Right atrium auricular region (tissue), 2 donors: ENCODE results near the gene MTUS2. TPM values are rescaled to one million over a fixed set of nuclear protein-coding genes. Genes with fewer than 3 reads are reported as not detected.

Source experiments
- DNase-seq: peaks from one replicate; pipeline ENCODE4 v3.0.0-alpha.2; 2019; ENCODE audit warnings: low spot score
- H3K27ac ChIP-seq, 2 donors: fragments of 200-600 bp; sonication (generic); 1 replicate in 1 of 2; 2 replicates in 1 of 2; pipeline ENCODE4 v1.5.1; 2016 to 2019
- H3K27me3 ChIP-seq, 2 donors: fragments of 200-600 bp; sonication (generic); one replicate each; pipeline versions ENCODE4 v1.5.1 to v1.6.0; 2017 to 2019
- H3K36me3 ChIP-seq: fragments of 200-600 bp; sonication (generic); one replicate; pipeline ENCODE4 v1.5.1; 2016
- H3K4me1 ChIP-seq, 2 donors: fragments of 200-600 bp; sonication (generic); one replicate each; pipeline versions ENCODE4 v1.5.1 to v1.6.0; 2017 to 2019
- H3K4me3 ChIP-seq, 2 donors: fragments of 200-600 bp; sonication (generic); 1 replicate in 1 of 2; 2 replicates in 1 of 2; pipeline ENCODE4 v1.5.1; 2017 to 2019; ENCODE audit warnings: mild to moderate bottlenecking in 1 of 2, moderate library complexity in 1 of 2
- H3K9me3 ChIP-seq, 2 donors: fragments of 200-600 bp; sonication (generic); one replicate each; pipeline ENCODE4 v1.5.1; 2019
- CTCF ChIP-seq, 2 donors: fragments of 200-600 bp; sonication (generic); IDR thresholded peaks; one replicate each; pipeline ENCODE4 v1.5.1; 2019; ENCODE audit warnings: antibody characterized with exemption in 2 of 2
- total RNA-seq, 2 donors: library from RNA; depleted of rRNA; stranded (reverse); fragments of >200 nt; gene quantifications; one replicate each; pipeline ENCODE4 v1.1.0, GENCODE V29; 2016

The MTUS2 gene
- total RNA-seq, 2 donors from 2014 or later, result 34.6 to 142 TPM

GRCh38 chr13:29175250-29175873, 355.2 kb downstream of the MTUS2 start:
- no peak overlapping the region for H3K27ac ChIP-seq
- no peaks in the 10 kb centered on the region for H3K9me3 ChIP-seq
- no peak overlapping the region for H3K4me3 ChIP-seq
- DNase-seq, result no peak
- H3K36me3 ChIP-seq, result no peaks in the 10 kb centered on the region
- H3K27me3 ChIP-seq, result no peaks in the 10 kb centered on the region
- TF ChIP-seq CTCF (IDR thresholded peaks at IDR 0.05), result no peak
- peaks cover 0 to 8% of the 10 kb centered on the region in 2 donors for H3K4me1 ChIP-seq

DNA sequence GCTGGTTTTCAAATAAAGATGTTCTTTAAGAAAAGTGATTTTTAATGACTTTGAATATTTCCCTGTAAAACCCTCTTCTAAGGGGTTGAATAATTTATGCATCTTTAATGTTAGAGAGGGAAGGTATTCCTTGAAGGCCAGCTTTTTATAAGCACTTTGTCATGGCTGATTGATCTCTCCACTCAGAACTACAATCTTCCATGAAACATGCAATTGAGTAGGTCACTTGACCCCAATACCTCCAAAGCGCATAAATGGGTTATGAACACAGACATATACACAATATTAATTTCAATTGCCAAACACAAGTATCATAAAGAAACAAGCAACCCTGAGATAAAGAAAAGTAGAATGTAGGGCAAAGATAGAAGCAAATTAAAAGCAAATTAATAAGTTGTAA, 359.9 kb downstream of the MTUS2 start:
- H3K4me1 ChIP-seq, result no peaks in the 10 kb centered on the region
- no peak overlapping the region for H3K27ac ChIP-seq
- H3K27me3 ChIP-seq, result no peaks in the 10 kb centered on the region
- H3K36me3 ChIP-seq, result no peaks in the 10 kb centered on the region
- DNase-seq, result no peak
- H3K4me3 ChIP-seq, result no peak overlapping the region
- peaks cover 0 to 12% of the 10 kb centered on the region in 2 donors for H3K9me3 ChIP-seq
- no peak for TF ChIP-seq CTCF (IDR thresholded peaks at IDR 0.05)

DNA sequence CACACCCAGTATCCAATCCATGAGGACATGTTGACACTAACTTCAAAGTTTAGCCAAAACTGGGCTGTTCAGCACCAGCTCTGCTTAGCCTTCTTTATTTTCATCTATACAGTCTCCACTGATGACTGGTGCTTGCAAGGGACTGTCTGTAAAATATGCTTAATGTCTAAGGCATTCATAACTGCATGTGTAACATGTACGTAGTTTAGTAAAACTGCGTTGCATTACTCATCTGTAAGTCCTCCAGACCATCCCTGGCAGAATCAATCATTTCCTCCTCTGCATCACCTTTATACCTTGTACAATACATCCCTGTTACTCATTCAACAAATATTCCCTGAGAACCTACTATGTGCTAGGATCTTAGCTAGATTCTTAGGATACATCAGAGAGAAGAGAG, 362.1 kb downstream of the MTUS2 start:
- no peaks in the 10 kb centered on the region for H3K4me1 ChIP-seq
- DNase-seq, result no peak
- no peaks in the 10 kb centered on the region for H3K27me3 ChIP-seq
- H3K4me3 ChIP-seq, result no peak overlapping the region
- no peak for TF ChIP-seq CTCF (IDR thresholded peaks at IDR 0.05)
- H3K27ac ChIP-seq, result no peak overlapping the region
- no peaks in the 10 kb centered on the region for H3K36me3 ChIP-seq
- peaks cover 0 to 17% of the 10 kb centered on the region in 2 donors for H3K9me3 ChIP-seq

DNA sequence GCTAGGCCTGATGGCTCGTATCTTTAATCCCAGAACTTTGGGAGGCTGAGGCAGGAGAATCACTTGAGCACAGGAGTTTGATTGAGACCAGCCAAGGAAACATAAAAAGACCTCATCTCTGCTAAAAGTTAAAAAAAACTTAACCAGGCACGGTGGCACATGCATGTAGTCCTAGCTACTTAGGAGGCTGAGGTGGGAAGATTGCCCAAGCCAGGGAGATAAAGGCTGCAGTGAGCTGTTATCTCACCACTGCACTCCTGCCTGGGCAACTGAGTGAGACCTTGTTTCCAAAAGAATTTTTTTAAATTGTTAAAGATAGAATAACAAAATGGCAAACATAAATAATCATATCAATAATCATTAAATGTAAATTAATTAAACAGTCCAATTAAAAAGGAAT, 365.8 kb downstream of the MTUS2 start:
- TF ChIP-seq CTCF (IDR thresholded peaks at IDR 0.05), result no peak
- Histone ChIP-seq H3K27me3 (no peaks in the 10 kb centered on the region), H3K4me3 (no peak overlapping the region), H3K36me3 (no peaks in the 10 kb centered on the region), H3K27ac (no peak overlapping the region), H3K4me1 (no peaks in the 10 kb centered on the region), H3K9me3 (peaks cover 0 to 17% of the 10 kb centered on the region in 2 donors)
- no peak for DNase-seq

DNA sequence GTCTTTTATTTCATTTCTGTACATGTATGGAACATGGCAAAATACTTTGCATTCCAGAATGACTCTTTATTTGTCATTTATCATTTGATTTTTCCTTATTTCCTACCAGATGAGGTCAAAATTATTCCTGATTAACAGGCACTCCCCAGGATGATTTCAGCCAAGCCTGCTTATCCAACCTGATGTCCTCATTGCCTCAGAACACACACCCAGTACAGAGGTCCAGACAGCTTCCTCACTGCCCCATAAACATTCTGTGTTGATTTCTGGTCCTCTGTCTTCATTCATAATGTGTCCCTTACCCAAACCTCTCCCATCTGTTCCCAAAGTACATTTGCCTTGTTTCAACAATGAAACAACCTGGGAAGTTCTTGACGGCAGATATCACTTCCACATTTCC, 367.4 kb downstream of the MTUS2 start:
- Histone ChIP-seq H3K36me3 (no peaks in the 10 kb centered on the region), H3K9me3 (peaks cover 0 to 17% of the 10 kb centered on the region in 2 donors), H3K27ac (no peak overlapping the region), H3K27me3 (no peaks in the 10 kb centered on the region), H3K4me3 (no peak overlapping the region), H3K4me1 (no peaks in the 10 kb centered on the region)
- DNase-seq, result no peak
- no peak for TF ChIP-seq CTCF (IDR thresholded peaks at IDR 0.05)

DNA sequence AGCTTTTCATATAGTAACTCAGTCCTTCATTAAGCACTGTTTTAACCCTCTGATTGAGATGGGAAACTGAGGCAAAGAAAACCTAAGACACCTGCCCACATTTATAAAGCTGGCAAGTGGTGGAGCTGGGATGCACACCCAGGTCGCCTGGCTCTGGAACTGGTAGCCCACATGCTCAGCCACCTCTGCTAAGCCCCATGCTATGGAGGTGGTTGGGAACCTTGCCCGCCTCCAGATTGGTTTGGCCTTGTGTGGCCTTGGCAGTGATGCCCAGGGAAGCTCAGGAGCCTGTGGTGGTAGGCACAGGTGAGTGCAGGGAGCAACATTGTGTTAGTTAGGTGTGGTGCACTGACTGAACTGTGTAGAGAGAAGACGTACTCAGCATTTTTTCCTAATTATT, 370.2 kb downstream of the MTUS2 start:
- peaks cover 0 to 2% of the 10 kb centered on the region in 2 donors for H3K9me3 ChIP-seq
- no peak for TF ChIP-seq CTCF (IDR thresholded peaks at IDR 0.05)
- no peaks in the 10 kb centered on the region for H3K27me3 ChIP-seq
- H3K36me3 ChIP-seq, result no peaks in the 10 kb centered on the region
- no peak overlapping the region for H3K27ac ChIP-seq
- H3K4me1 ChIP-seq, result no peaks in the 10 kb centered on the region
- DNase-seq, result no peak
- no peak overlapping the region for H3K4me3 ChIP-seq
